ENCODE data around the gene HS3ST3A1.

DNA sequence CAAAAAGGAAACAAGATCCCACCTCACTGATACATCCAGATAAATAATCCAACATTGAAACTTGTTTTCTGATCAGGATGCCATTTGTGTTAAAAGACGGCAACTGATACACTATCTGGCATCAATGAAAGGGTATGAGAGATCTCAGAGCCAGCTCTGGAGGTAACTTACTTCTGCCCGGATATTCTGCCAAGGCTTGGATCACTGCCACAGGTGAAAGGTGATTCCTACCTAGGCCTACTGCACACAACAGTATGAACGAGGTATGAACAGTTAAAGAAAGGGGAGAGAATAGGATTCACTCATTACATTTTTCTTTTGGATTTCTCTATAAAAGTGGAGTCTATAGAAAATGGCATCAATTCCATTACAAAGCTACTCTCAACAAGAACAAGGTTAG lies 136.1 kb downstream of the HS3ST3A1 start:
- TF ChIP-seq POLR2A (IDR thresholded peaks at IDR 0.05), result no peak
- TF ChIP-seq, protein P1, sequence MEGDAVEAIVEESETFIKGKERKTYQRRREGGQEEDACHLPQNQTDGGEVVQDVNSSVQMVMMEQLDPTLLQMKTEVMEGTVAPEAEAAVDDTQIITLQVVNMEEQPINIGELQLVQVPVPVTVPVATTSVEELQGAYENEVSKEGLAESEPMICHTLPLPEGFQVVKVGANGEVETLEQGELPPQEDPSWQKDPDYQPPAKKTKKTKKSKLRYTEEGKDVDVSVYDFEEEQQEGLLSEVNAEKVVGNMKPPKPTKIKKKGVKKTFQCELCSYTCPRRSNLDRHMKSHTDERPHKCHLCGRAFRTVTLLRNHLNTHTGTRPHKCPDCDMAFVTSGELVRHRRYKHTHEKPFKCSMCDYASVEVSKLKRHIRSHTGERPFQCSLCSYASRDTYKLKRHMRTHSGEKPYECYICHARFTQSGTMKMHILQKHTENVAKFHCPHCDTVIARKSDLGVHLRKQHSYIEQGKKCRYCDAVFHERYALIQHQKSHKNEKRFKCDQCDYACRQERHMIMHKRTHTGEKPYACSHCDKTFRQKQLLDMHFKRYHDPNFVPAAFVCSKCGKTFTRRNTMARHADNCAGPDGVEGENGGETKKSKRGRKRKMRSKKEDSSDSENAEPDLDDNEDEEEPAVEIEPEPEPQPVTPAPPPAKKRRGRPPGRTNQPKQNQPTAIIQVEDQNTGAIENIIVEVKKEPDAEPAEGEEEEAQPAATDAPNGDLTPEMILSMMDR (IDR thresholded peaks at IDR 0.05), result no peak
